Endothelial cell (in vitro differentiated cells): Measurements from ENCODE around the gene CDK16. TPM values are rescaled to one million over a fixed set of nuclear protein-coding genes. Genes with fewer than 3 reads are reported as not detected.

Experiments
- DNase-seq: peaks from one replicate; pipeline ENCODE4 v3.0.0; 2021; ENCODE audit warnings: low spot score
- H3K27ac Mint-ChIP-seq: one replicate; pipeline ENCODE4 v1.8.0; 2021; ENCODE audit warnings: mixed read lengths, inconsistent platforms; ENCODE audit not compliant: unreplicated experiment
- H3K27me3 Mint-ChIP-seq: one replicate; pipeline ENCODE4 v1.8.0; 2021; ENCODE audit warnings: mild to moderate bottlenecking, moderate library complexity, mixed read lengths, inconsistent platforms; ENCODE audit not compliant: unreplicated experiment
- H3K36me3 Mint-ChIP-seq: one replicate; pipeline ENCODE4 v1.8.0; 2021; ENCODE audit warnings: mild to moderate bottlenecking, low read depth, mixed read lengths, inconsistent platforms; ENCODE audit not compliant: unreplicated experiment
- H3K4me1 Mint-ChIP-seq: one replicate; pipeline ENCODE4 v1.8.0; 2021; ENCODE audit warnings: mild to moderate bottlenecking, mixed read lengths, inconsistent platforms; ENCODE audit not compliant: unreplicated experiment
- H3K4me3 Mint-ChIP-seq: one replicate; pipeline ENCODE4 v1.8.0; 2021; ENCODE audit warnings: mild to moderate bottlenecking, mixed read lengths, inconsistent platforms; ENCODE audit not compliant: unreplicated experiment
- H3K9me3 Mint-ChIP-seq: one replicate; pipeline ENCODE4 v1.8.0; 2021; ENCODE audit warnings: mixed read lengths, inconsistent platforms; ENCODE audit not compliant: unreplicated experiment
- total RNA-seq: library from RNA; stranded (reverse); fragmentation: NEBNext Ultra II Directional; extraction: Animal tissue kit (Norgen Biotek cat#: 25700); gene quantifications from one replicate; pipeline ENCODE4 v1.2.1, GENCODE V29; 2021; ENCODE audit not compliant: unreplicated experiment
- TF ChIP-seq, protein P1 (sequence below): fragments of 200-600 bp; sonication (generic); IDR thresholded peaks from one replicate; pipeline ENCODE4 v1.5.0; 2021; ENCODE audit warnings: antibody characterized with exemption; ENCODE audit not compliant: unreplicated experiment

The CDK16 gene
- total RNA-seq, 1 donor from 2014 or later, result 103 TPM

DNA sequence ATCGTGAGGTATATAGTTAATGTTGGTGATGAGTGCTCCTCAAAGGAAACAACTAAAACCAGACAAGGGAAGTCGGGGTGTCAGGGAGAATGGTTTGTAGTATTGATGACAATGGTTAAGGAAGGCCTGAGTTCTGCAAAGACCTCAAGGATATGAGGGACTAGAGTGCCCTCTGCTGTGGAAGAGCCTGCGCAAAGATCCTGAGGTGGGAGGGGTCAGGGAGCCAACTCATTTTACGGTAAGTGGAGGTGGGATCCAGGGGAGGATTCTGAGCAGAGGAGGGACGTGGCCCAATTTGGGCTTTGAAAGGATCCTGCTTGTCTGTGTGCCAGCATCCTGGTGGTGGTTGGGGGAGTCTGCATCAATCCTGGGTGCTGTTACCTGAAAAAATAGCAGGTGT lies 13.5 kb upstream of the CDK16 start:
- TF ChIP-seq, protein P1, sequence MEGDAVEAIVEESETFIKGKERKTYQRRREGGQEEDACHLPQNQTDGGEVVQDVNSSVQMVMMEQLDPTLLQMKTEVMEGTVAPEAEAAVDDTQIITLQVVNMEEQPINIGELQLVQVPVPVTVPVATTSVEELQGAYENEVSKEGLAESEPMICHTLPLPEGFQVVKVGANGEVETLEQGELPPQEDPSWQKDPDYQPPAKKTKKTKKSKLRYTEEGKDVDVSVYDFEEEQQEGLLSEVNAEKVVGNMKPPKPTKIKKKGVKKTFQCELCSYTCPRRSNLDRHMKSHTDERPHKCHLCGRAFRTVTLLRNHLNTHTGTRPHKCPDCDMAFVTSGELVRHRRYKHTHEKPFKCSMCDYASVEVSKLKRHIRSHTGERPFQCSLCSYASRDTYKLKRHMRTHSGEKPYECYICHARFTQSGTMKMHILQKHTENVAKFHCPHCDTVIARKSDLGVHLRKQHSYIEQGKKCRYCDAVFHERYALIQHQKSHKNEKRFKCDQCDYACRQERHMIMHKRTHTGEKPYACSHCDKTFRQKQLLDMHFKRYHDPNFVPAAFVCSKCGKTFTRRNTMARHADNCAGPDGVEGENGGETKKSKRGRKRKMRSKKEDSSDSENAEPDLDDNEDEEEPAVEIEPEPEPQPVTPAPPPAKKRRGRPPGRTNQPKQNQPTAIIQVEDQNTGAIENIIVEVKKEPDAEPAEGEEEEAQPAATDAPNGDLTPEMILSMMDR, result no peak
- Mint-ChIP-seq H3K4me3 (no peak overlapping the region), H3K36me3 (peaks cover 30% of the 10 kb centered on the region), H3K27ac (peak overlapping the region; percentile 38), H3K4me1 (no peaks in the 10 kb centered on the region), H3K9me3 (no peaks in the 10 kb centered on the region), H3K27me3 (peaks cover 1% of the 10 kb centered on the region)
- DNase-seq, result no peak

DNA sequence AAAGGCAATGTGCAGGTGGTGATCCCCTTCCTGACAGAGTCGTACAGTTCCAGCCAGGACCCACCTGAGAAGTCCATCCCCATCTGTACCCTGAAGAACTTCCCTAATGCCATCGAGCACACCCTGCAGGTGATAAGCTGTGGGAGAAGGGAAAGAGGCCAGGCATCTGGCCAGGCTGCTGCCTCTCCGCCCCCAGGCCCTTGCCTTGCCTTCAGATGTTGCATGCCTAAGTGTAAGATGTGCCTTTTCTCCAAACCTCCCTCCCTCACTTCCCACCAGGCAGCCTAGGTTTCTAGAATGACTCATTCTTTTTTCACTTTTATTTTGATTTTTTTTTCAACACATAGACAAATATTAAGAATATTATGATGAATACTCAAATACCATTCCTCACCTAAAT lies 12.2 kb upstream of the CDK16 start:
- Mint-ChIP-seq H3K4me3 (no peak overlapping the region), H3K9me3 (no peaks in the 10 kb centered on the region), H3K4me1 (no peaks in the 10 kb centered on the region), H3K27me3 (no peaks in the 10 kb centered on the region), H3K36me3 (peaks cover 27% of the 10 kb centered on the region), H3K27ac (no peak overlapping the region)
- DNase-seq, result no peak
- TF ChIP-seq, protein P1, result no peak

DNA sequence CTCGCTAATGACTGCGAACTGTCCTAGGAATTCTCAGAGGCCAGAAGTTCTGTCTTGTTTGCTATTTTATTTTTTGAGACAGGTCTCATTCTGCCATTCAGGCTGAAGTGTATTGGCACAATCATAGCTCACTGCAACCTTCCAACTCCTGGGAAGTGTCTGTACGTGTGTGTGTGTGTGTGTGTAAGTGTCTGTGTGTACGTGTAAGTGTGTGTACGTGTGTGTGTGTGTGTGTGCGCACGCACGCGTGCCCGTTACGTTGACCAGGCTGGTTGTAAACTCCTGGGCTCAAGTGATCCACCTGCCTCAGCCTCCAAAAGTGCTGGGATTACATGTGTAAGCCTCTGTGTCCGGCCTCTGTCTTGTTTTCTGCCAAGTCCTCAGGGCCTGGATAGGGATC lies 10.4 kb upstream of the CDK16 start:
- DNase-seq, result no peak
- no peaks in the 10 kb centered on the region for H3K27me3 Mint-ChIP-seq
- H3K36me3 Mint-ChIP-seq, result peaks cover 26% of the 10 kb centered on the region
- TF ChIP-seq, protein P1, result no peak
- no peaks in the 10 kb centered on the region for H3K9me3 Mint-ChIP-seq
- no peaks in the 10 kb centered on the region for H3K4me1 Mint-ChIP-seq
- H3K27ac Mint-ChIP-seq, result no peak overlapping the region
- no peak overlapping the region for H3K4me3 Mint-ChIP-seq

DNA sequence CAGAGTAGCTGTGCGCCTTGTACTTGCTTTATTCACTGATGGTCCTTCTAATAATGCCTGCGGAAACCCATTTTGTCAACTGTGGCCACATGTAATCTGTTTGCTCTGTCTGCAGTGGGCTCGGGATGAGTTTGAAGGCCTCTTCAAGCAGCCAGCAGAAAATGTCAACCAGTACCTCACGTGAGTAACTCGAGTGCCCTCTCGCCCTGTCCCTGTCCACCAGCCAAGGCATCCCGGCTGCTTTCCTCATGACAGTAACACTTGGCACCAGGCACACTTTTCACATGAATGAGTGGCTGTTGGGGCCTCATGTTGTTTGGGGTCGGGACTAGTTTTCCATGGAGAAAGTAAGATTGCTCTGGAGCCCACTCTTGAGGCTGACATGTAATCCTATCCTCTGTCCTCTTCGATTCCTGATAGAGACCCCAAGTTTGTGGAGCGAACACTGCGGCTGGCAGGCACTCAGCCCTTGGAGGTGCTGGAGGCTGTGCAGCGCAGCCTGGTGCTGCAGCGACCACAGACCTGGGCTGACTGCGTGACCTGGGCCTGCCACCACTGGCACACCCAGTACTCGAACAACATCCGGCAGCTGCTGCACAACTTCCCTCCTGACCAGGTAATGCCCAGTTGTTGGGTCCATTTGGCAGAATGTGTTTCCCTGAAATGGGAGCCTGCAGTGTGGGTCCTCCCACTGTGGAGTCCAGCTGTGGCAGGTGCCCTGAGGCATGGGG lies 8.8 kb upstream of the CDK16 start:
- TF ChIP-seq, protein P1, result no peak
- no peak for DNase-seq
- Mint-ChIP-seq H3K4me3 (no peak overlapping the region), H3K27ac (no peak overlapping the region), H3K9me3 (no peaks in the 10 kb centered on the region), H3K27me3 (peaks cover 2% of the 10 kb centered on the region), H3K4me1 (peaks cover 3% of the 10 kb centered on the region), H3K36me3 (peaks cover 33% of the 10 kb centered on the region)

DNA sequence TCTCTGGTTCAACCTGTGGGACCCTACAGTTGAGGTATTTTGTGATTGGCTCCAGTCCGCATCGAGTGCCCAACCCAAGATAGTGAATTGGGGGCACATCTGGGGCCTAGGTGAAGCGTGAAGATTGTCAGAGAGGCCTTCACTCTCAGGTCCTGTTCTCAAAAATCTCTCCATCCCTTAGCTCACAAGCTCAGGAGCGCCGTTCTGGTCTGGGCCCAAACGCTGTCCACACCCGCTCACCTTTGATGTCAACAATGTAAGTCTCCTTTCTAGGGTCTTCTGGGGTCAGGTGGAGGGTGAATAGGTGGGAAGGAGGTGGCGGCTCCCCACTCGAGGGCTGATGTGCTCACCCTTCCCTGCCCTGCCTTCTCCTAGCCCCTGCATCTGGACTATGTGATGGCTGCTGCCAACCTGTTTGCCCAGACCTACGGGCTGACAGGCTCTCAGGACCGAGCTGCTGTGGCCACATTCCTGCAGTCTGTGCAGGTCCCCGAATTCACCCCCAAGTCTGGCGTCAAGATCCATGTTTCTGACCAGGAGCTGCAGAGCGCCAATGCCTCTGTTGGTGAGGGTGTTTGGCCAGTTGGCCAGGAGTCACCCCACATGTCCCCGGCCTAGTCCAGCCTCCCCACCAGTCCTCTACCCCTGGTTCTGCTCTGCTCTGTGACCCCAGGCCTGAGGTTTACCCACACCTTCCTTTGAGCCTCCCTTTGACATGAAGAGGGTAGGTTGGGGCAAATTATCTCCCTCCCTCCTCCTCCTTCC lies 7.6 kb upstream of the CDK16 start:
- TF ChIP-seq, protein P1, result no peak
- no peak for DNase-seq
- H3K4me1 Mint-ChIP-seq, result peaks cover 3% of the 10 kb centered on the region
- H3K27me3 Mint-ChIP-seq, result peaks cover 6% of the 10 kb centered on the region
- H3K4me3 Mint-ChIP-seq, result peak overlapping the region; percentile 72
- no peaks in the 10 kb centered on the region for H3K9me3 Mint-ChIP-seq
- no peak overlapping the region for H3K27ac Mint-ChIP-seq
- peaks cover 32% of the 10 kb centered on the region for H3K36me3 Mint-ChIP-seq
